Measurements from ENCODE around the gene RCOR2. TPM values are rescaled to one million over a fixed set of nuclear protein-coding genes. Genes with fewer than 3 reads are reported as not detected.

RCOR2 gene
- total and polyA plus RNA-seq, 2 of the 4 experiments (the other 2 are of a cell fraction): 0.90 to 2.0 TPM

GRCh38 chr11:63875506-63876065 lies 41.4 kb downstream of the RCOR2 start:
- Histone ChIP-seq H4K20me1 (ENCODE audit: insufficient read depth, low read length) (peaks cover 91% of the 10 kb centered on the region), H3K56ac (ENCODE audit: extremely low read depth, insufficient read depth, low read length) (no peak overlapping the region), H3K14ac (replicated peaks; ENCODE audit: low read depth, low read length) (no peak overlapping the region), H3K4me2 (ENCODE audit: low read depth, low read length) (no peak overlapping the region), H2AK9ac (replicated peaks; ENCODE audit: low read depth, low read length, poor library complexity) (no peak overlapping the region), H3K27ac (ENCODE audit: insufficient read depth, low read length) (no peak overlapping the region), H3K9me1 (ENCODE audit: insufficient read depth, low read length) (peaks cover 39% of the 10 kb centered on the region), H2BK120ac (ENCODE audit: low read depth, low read length) (no peak overlapping the region), H2BK5ac (ENCODE audit: low read depth, low read length, poor library complexity, severe bottlenecking) (no peak overlapping the region), H3K36me3 (ENCODE audit: control insufficient read depth, insufficient read depth, low read length) (peaks cover 4% of the 10 kb centered on the region; the same call in 1 of the 2 replicates), H4K8ac (ENCODE audit: low read depth in 2 of 2, low read length in 2 of 2) (no peak overlapping the region), H3K18ac (ENCODE audit: low read depth, low read length) (no peak overlapping the region), H3K79me1 (ENCODE audit: low read depth in 1 of 2, low read length in 2 of 2) (peaks cover 53 to 88% of the 10 kb centered on the region in 2 experiments), H2BK20ac (ENCODE audit: low read depth, low read length) (no peak overlapping the region), H2AK5ac (ENCODE audit: low read depth, low read length) (no peak overlapping the region), H3K4ac (ENCODE audit: low read depth, low read length) (no peak overlapping the region), H4K5ac (ENCODE audit: low read depth, low read length) (no peak overlapping the region), H2BK15ac (ENCODE audit: low read depth, low read length) (no peak overlapping the region), H3K9me3 (ENCODE audit: control insufficient read depth, insufficient read depth, low read length) (no peaks in the 10 kb centered on the region), H3K4me1 (ENCODE audit: control insufficient read depth, insufficient read depth, low read length) (peaks cover 26% of the 10 kb centered on the region), H3K27me3 (ENCODE audit: control insufficient read depth, insufficient read depth, low read length) (no peaks in the 10 kb centered on the region), H3K23ac (ENCODE audit: low read depth, low read length) (no peak overlapping the region), H3K9ac (ENCODE audit: low read depth, low read length) (no peak overlapping the region), H2AFZ (replicated peaks; ENCODE audit: low read length, poor library complexity) (no peak overlapping the region), H4K91ac (ENCODE audit: insufficient read depth, low read depth, low read length) (no peak overlapping the region), H3K4me3 (ENCODE audit: insufficient read depth, low read depth, low read length) (no peak overlapping the region)
- ChIA-PET CTCF (no interaction called here), POLR2A (ENCODE audit: unreplicated experiment) (no interaction called here)
- dilution Hi-C loops (cut with HindIII; ENCODE audit: low sequenced_read_pairs, unreplicated experiment): no loop called here
- ATAC-seq (ENCODE audit: low read depth) (no peak), DNase-seq (no peak)
- no peak for TF ChIP-seq MAFK (IDR thresholded peaks at IDR 0.05; ENCODE audit: low read depth, low read length)
- TF ChIP-seq USF2 (IDR thresholded peaks at IDR 0.05; ENCODE audit: low read depth, low read length): no peak
- TF ChIP-seq RCOR1 (IDR thresholded peaks at IDR 0.05; ENCODE audit: insufficient replicate concordance, low read length): no peak
- no TSS peak for BruUV-seq (replicated peaks)
- in situ Hi-C loops (cut with MboI; ENCODE audit: low sequenced_read_pairs): no loop called here
- WGBS, 2 experiments (ENCODE audit: extremely low coverage in 2 of 2, insufficient read length in 1 of 2): no CpG with 5 or more reads among the region's 8 CpGs
- intact Hi-C loops (cut with micrococcal nuclease): no loop called here
